Endothelial cell of umbilical vein (primary cell): Measurements from ENCODE around the gene RNF125.

ENCODE experiments used
- EZH2 ChIP-seq: IDR thresholded peaks from 2 replicates; pipeline ENCODE4 v1.6.1; 2012; ENCODE audit warnings: borderline replicate concordance, low read depth, mild to moderate bottlenecking, moderate library complexity, low read length, inconsistent platforms; ENCODE audit not compliant: severe bottlenecking
- FOS ChIP-seq: IDR thresholded peaks from 2 replicates; pipeline ENCODE4 v1.6.1; 2011; ENCODE audit warnings: mild to moderate bottlenecking, low read length, moderate library complexity, borderline replicate concordance; ENCODE audit not compliant: insufficient read depth
- GATA2 ChIP-seq: IDR thresholded peaks from 2 replicates; pipeline ENCODE4 v1.7.0; 2011; ENCODE audit warnings: low read depth, mild to moderate bottlenecking, moderate library complexity, mixed read lengths, low read length; ENCODE audit not compliant: insufficient read length, insufficient read depth
- JUN ChIP-seq: IDR thresholded peaks from 2 replicates; pipeline ENCODE4 v1.6.1; 2011; ENCODE audit warnings: borderline replicate concordance, low read depth; ENCODE audit not compliant: insufficient read length, insufficient read depth
- MYC ChIP-seq: IDR thresholded peaks from one replicate; pipeline ENCODE4 v1.6.1; 2011; ENCODE audit warnings: mild to moderate bottlenecking, low read depth, low read length
- POLR2A ChIP-seq: IDR thresholded peaks from 2 replicates; pipeline ENCODE4 v1.6.1; 2012; ENCODE audit warnings: low read depth, mild to moderate bottlenecking, control low read depth, low read length
- POLR2AphosphoS5 ChIP-seq: IDR thresholded peaks from 2 replicates; pipeline ENCODE4 v1.6.1; 2012; ENCODE audit warnings: low read depth, mild to moderate bottlenecking, control low read depth, low read length, moderate library complexity; ENCODE audit not compliant: insufficient read depth
- TF ChIP-seq, protein P1 (sequence below), 2 donors: IDR thresholded peaks; 1 replicate in 1 of 2; 2 replicates in 1 of 2; pipeline ENCODE4 v1.5.1; 2011; ENCODE audit warnings: low read length in 2 of 2, mild to moderate bottlenecking in 2 of 2, moderate library complexity in 2 of 2, control low read depth in 1 of 2, inconsistent platforms in 1 of 2, low read depth in 1 of 2; ENCODE audit not compliant: insufficient read depth in 1 of 2; ENCODE audit errors: extremely low read depth in 1 of 2
- TF ChIP-seq, protein P2 (sequence below): IDR thresholded peaks from 2 replicates; pipeline ENCODE4 v1.6.1; 2011; ENCODE audit not compliant: insufficient read depth, insufficient read length

DNA sequence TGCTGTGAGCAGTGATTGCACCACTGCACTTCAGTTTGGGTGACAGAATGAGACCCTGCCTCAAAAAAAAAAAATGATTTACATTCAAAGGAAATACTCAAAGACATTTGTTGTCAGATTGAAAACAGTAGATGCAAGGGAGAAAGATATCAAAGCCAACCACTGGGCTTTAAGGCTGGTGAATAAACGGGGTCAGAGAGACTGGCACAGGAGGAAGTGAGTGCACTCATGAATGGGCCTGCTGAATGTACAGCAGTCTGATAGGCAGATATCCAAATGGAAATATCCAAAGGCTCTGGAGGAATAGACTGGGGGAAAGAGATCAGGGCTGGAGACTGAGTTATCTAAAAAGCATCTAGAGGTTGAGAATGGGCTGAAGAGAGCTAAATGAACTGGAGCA is 10.9 kb downstream of the RNF125 start:
- no peak for TF ChIP-seq POLR2A
- TF ChIP-seq, protein P1, sequence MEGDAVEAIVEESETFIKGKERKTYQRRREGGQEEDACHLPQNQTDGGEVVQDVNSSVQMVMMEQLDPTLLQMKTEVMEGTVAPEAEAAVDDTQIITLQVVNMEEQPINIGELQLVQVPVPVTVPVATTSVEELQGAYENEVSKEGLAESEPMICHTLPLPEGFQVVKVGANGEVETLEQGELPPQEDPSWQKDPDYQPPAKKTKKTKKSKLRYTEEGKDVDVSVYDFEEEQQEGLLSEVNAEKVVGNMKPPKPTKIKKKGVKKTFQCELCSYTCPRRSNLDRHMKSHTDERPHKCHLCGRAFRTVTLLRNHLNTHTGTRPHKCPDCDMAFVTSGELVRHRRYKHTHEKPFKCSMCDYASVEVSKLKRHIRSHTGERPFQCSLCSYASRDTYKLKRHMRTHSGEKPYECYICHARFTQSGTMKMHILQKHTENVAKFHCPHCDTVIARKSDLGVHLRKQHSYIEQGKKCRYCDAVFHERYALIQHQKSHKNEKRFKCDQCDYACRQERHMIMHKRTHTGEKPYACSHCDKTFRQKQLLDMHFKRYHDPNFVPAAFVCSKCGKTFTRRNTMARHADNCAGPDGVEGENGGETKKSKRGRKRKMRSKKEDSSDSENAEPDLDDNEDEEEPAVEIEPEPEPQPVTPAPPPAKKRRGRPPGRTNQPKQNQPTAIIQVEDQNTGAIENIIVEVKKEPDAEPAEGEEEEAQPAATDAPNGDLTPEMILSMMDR (IDR thresholded peaks at IDR 0.05; ENCODE audit: extremely low read depth in 1 of 2, insufficient read depth in 1 of 2, low read depth in 1 of 2, low read length in 2 of 2) = no peak
- no peak for TF ChIP-seq GATA2
- no peak for TF ChIP-seq MYC
- TF ChIP-seq, protein P2, sequence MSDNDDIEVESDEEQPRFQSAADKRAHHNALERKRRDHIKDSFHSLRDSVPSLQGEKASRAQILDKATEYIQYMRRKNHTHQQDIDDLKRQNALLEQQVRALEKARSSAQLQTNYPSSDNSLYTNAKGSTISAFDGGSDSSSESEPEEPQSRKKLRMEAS = no peak
- TF ChIP-seq EZH2 = no peak
- no peak for TF ChIP-seq POLR2AphosphoS5
- no peak for TF ChIP-seq JUN
- no peak for TF ChIP-seq FOS
